Osteoblast (primary cell): ENCODE measurements around the gene LOX. TPM values are rescaled to one million over a fixed set of nuclear protein-coding genes. Genes with fewer than 3 reads are reported as not detected.

Source experiments
- DNase-seq: peaks from one replicate; pipeline ENCODE4 v3.0.0; 2011; ENCODE audit warnings: low spot score, mixed read lengths; ENCODE audit not compliant: insufficient read length; ENCODE audit errors: missing footprints
- H2AFZ ChIP-seq: 2 replicates; pipeline ENCODE4 v1.6.0; 2011; ENCODE audit warnings: mild to moderate bottlenecking, low read length
- H3K27ac ChIP-seq: 2 replicates; pipeline ENCODE4 v1.5.1; 2011; ENCODE audit warnings: mild to moderate bottlenecking, low read depth, low read length, moderate library complexity
- H3K27me3 ChIP-seq: 2 replicates; pipeline ENCODE4 v1.6.0; 2012; ENCODE audit warnings: mild to moderate bottlenecking, control low read depth, inconsistent platforms, low read length, moderate library complexity; ENCODE audit not compliant: insufficient read depth
- H3K36me3 ChIP-seq: 2 replicates; pipeline ENCODE4 v1.5.1; 2011; ENCODE audit warnings: mild to moderate bottlenecking, low read length, control low read depth, moderate library complexity; ENCODE audit not compliant: insufficient read depth
- H3K4me1 ChIP-seq: 2 replicates; pipeline ENCODE4 v1.5.1; 2011; ENCODE audit warnings: mild to moderate bottlenecking, low read length, control low read depth, moderate library complexity; ENCODE audit not compliant: insufficient read depth
- H3K4me2 ChIP-seq: 2 replicates; pipeline ENCODE4 v1.6.0; 2011; ENCODE audit warnings: mild to moderate bottlenecking, low read length; ENCODE audit not compliant: insufficient read depth
- H3K4me3 ChIP-seq: fragments of 200-600 bp; sonication (generic); 3 replicates; pipeline ENCODE4 v1.5.1; 2012; ENCODE audit warnings: mild to moderate bottlenecking, low read length, inconsistent platforms; ENCODE audit not compliant: insufficient read depth
- H3K79me2 ChIP-seq: 2 replicates; pipeline ENCODE4 v1.6.0; 2012; ENCODE audit warnings: mild to moderate bottlenecking, low read length, control low read depth, inconsistent platforms; ENCODE audit not compliant: insufficient read depth
- H3K9me3 ChIP-seq: 2 replicates; pipeline ENCODE4 v1.5.1; 2011; ENCODE audit warnings: low read depth, low read length, control low read depth
- H4K20me1 ChIP-seq: 2 replicates; pipeline ENCODE4 v1.6.0; 2012; ENCODE audit warnings: mild to moderate bottlenecking, low read length, control low read depth; ENCODE audit not compliant: insufficient read depth
- CTCF ChIP-seq: IDR thresholded peaks from 2 replicates; pipeline ENCODE4 v1.5.1; 2011; ENCODE audit warnings: mild to moderate bottlenecking, low read depth, low read length, moderate library complexity; ENCODE audit errors: extremely low read depth
- total RNA-seq: library from RNA; depleted of rRNA; stranded (reverse); fragments of >200 nt; gene quantifications from 2 replicates; pipeline ENCODE4 v1.2.3, GENCODE V29; 2012

Gene LOX
- total RNA-seq, 1 donor = 317 TPM

GRCh38 chr5:122035913-122036312, 42.1 kb downstream of the LOX start:
- no peaks in the 10 kb centered on the region for H3K9me3 ChIP-seq
- H3K4me1 ChIP-seq = no peaks in the 10 kb centered on the region
- H3K4me2 ChIP-seq = no peak overlapping the region
- no peaks in the 10 kb centered on the region for H4K20me1 ChIP-seq
- H3K79me2 ChIP-seq = no peaks in the 10 kb centered on the region
- no peaks in the 10 kb centered on the region for H3K27me3 ChIP-seq
- no peak for TF ChIP-seq CTCF
- H3K36me3 ChIP-seq = no peaks in the 10 kb centered on the region
- H3K4me3 ChIP-seq = no peak overlapping the region
- no peak for DNase-seq
- H3K27ac ChIP-seq = no peak overlapping the region
- no peak overlapping the region for H2AFZ ChIP-seq

- TF ChIP-seq CTCF = no peak
- no peaks in the 10 kb centered on the region for H3K79me2 ChIP-seq
- peaks cover 3% of the 10 kb centered on the region for H3K36me3 ChIP-seq
- H3K27me3 ChIP-seq = no peaks in the 10 kb centered on the region
- no peaks in the 10 kb centered on the region for H3K9me3 ChIP-seq
- DNase-seq = no peak
- peaks cover 5% of the 10 kb centered on the region for H3K4me1 ChIP-seq
- H3K4me3 ChIP-seq = no peak overlapping the region
- H4K20me1 ChIP-seq = no peaks in the 10 kb centered on the region
- H2AFZ ChIP-seq = no peak overlapping the region
- H3K27ac ChIP-seq = no peak overlapping the region
- no peak overlapping the region for H3K4me2 ChIP-seq
Observed at GRCh38 chr5:122031836-122032235, 46.2 kb downstream of the LOX start.

- Histone ChIP-seq H3K27ac (no peak overlapping the region), H3K27me3 (no peaks in the 10 kb centered on the region), H3K36me3 (peaks cover 3% of the 10 kb centered on the region), H3K4me3 (no peak overlapping the region), H3K9me3 (no peaks in the 10 kb centered on the region), H4K20me1 (no peaks in the 10 kb centered on the region), H3K79me2 (no peaks in the 10 kb centered on the region), H3K4me1 (peaks cover 5% of the 10 kb centered on the region), H3K4me2 (no peak overlapping the region), H2AFZ (no peak overlapping the region)
- no peak for DNase-seq
- peak; percentile 17 for TF ChIP-seq CTCF
Observed at GRCh38 chr5:122030251-122030650, 47.8 kb downstream of the LOX start.

GRCh38 chr5:122029818-122030217, 48.2 kb downstream of the LOX start:
- no peaks in the 10 kb centered on the region for H3K9me3 ChIP-seq
- no peak for DNase-seq
- H3K36me3 ChIP-seq = peaks cover 3% of the 10 kb centered on the region
- H3K79me2 ChIP-seq = no peaks in the 10 kb centered on the region
- TF ChIP-seq CTCF = no peak
- H2AFZ ChIP-seq = no peak overlapping the region
- H3K4me3 ChIP-seq = no peak overlapping the region
- peaks cover 5% of the 10 kb centered on the region for H3K4me1 ChIP-seq
- H4K20me1 ChIP-seq = no peaks in the 10 kb centered on the region
- H3K27me3 ChIP-seq = no peaks in the 10 kb centered on the region
- H3K27ac ChIP-seq = no peak overlapping the region
- H3K4me2 ChIP-seq = no peak overlapping the region
